ENCODE measurements around the gene RPS6KA2.
"Not testable (repeated sequence)": the region's sequence is repeated elsewhere in the genome, so short reads cannot be mapped to it uniquely, and the experiment has no call there.

The RPS6KA2 gene

DNA sequence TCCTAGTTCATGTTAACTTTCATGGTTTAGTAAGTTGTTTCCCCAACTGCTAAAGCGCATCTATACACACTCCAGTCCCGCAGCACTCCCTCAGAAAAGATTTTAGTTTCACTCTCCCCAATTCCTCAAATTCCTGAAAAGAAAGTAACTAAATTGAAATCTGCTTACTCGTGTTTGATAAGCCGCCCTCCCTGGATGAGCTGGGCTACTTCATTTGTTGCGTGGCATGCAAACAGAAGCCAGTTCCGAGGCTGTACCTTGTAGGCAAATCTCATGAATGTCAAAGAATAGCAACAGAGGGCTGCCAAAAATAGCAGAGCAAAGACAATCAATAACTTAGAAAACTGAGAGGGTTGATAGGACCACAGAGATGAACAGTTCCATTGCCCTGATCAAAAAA, 261.2 kb downstream of the RPS6KA2 start:
- Histone ChIP-seq H3K27ac (peak overlapping the region; percentile 9 to 36), H3K36me3 (peaks cover 0 to 24% (median 4%) of the 10 kb centered on the region in 3 donors), H3K4me3 (no peak overlapping the region), H3K27me3 (no peaks in the 10 kb centered on the region), H3K9me3 (no peaks in the 10 kb centered on the region), H3K4me1 (peaks cover 0 to 29% (median 10%) of the 10 kb centered on the region in 4 donors)
- intact Hi-C loops (cut with DNase I; ENCODE audit: low total_unique reads), result no loop called here
- TF ChIP-seq, protein P1, sequence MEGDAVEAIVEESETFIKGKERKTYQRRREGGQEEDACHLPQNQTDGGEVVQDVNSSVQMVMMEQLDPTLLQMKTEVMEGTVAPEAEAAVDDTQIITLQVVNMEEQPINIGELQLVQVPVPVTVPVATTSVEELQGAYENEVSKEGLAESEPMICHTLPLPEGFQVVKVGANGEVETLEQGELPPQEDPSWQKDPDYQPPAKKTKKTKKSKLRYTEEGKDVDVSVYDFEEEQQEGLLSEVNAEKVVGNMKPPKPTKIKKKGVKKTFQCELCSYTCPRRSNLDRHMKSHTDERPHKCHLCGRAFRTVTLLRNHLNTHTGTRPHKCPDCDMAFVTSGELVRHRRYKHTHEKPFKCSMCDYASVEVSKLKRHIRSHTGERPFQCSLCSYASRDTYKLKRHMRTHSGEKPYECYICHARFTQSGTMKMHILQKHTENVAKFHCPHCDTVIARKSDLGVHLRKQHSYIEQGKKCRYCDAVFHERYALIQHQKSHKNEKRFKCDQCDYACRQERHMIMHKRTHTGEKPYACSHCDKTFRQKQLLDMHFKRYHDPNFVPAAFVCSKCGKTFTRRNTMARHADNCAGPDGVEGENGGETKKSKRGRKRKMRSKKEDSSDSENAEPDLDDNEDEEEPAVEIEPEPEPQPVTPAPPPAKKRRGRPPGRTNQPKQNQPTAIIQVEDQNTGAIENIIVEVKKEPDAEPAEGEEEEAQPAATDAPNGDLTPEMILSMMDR (IDR thresholded peaks at IDR 0.05), result no peak
- no peak for DNase-seq

DNA sequence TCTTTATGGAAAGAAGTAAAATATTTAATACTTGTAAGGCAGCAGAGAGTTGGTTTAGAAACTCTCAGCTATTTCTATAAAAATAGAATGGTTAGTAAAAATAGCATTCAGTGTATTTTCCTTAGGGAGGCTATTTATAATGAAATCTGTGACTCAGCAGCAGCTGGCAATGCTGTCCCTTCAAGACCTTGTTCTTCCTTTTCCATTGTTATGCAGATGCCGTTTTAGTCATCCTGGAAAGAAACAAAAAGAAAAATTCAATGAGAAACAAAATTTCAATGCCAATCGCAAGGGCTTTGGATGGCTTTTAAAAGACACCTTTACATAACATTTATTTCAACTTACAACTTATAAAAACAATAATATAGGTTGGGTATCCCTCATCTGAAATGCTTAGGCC, 261.8 kb downstream of the RPS6KA2 start:
- TF ChIP-seq, protein P1 (IDR thresholded peaks at IDR 0.05), result no peak
- peaks cover 0 to 24% (median 4%) of the 10 kb centered on the region in 3 donors for H3K36me3 ChIP-seq
- no peaks in the 10 kb centered on the region for H3K27me3 ChIP-seq
- no peak for DNase-seq
- H3K4me3 ChIP-seq, result peak overlapping the region in 1 of 2 donors; percentile 7
- peaks cover 0 to 33% (median 12%) of the 10 kb centered on the region in 4 donors for H3K4me1 ChIP-seq
- no peaks in the 10 kb centered on the region for H3K9me3 ChIP-seq
- intact Hi-C loops (cut with DNase I; ENCODE audit: low total_unique reads), result no loop called here
- peak overlapping the region; percentile 65 to 68 for H3K27ac ChIP-seq

DNA sequence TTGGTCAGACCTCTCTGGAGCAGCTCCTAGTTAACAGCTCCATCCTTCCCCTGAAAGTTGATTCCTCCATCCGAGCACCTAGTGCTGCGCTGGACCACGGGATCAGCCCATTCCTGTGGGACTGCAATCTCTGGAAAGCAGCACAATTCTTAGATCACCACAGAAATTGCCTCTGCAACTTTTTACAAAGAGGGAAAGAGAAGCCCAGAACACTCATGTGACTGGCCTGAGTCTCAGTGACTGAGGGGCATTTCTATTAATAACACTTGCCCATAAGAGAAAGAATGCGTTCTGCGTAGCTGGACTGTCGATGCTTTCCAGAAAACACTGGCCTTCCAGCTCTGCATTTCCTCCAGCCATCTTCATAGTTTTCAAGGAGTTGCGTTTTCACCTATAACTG, 262.6 kb downstream of the RPS6KA2 start:
- H3K36me3 ChIP-seq, result peaks cover 0 to 24% (median 0%) of the 10 kb centered on the region in 3 donors
- no peaks in the 10 kb centered on the region for H3K9me3 ChIP-seq
- peak overlapping the region in 1 of 2 donors; percentile 7 for H3K4me3 ChIP-seq
- peaks cover 0 to 33% (median 12%) of the 10 kb centered on the region in 4 donors for H3K4me1 ChIP-seq
- H3K27ac ChIP-seq, result peak overlapping the region; percentile 65 to 68
- no peaks in the 10 kb centered on the region for H3K27me3 ChIP-seq
- TF ChIP-seq, protein P1 (IDR thresholded peaks at IDR 0.05), result no peak
- intact Hi-C loops (cut with DNase I; ENCODE audit: low total_unique reads), result no loop called here
- peak in 1 of 2 donors; percentile 71 for DNase-seq

DNA sequence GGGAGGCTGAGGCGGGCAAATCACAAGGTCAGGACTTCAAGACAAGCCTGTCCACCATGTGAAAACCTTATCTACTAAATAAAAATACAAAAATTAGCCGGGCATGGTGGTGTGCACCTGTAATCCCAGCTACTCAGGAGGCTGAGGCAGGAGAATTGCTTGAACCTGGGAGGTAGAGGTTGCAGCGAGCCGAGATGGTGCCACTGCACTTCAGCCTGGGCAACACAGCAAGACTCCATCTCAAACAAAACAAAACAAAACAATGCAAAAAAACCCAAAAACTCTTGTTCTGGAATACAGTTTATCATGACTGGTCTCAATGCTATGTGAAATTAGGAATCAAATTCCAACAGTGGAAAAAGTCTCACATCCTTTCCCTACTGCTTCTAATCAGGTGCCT, 264.6 kb downstream of the RPS6KA2 start:
- H3K9me3 ChIP-seq; DNase-seq; H3K4me3 ChIP-seq; H3K27me3 ChIP-seq; H3K27ac ChIP-seq; intact Hi-C loops (cut with DNase I; ENCODE audit: low total_unique reads): not testable (repeated sequence)
- Histone ChIP-seq H3K36me3 (peaks cover 0 to 12% (median 0%) of the 10 kb centered on the region in 3 donors), H3K4me1 (peaks cover 0 to 33% (median 12%) of the 10 kb centered on the region in 4 donors)

DNA sequence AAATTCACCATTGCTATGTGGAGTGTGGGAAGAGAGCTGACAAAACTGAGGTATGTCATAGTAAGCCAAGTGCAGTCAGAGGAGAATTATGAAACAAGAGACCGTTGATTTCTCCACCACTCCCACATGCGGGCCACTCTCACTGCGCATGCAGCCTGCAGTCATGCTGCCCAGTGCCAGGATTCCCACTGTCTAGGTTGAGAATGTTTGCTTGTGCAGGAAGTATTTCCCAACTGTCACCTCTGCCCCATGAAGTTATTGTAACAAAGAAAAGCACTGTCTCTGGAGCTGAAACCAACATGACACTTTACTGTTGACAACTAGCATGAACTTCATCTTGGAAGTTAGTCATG, 266.0 kb downstream of the RPS6KA2 start:
- H3K27ac ChIP-seq, result no peak overlapping the region
- TF ChIP-seq, protein P1 (IDR thresholded peaks at IDR 0.05), result no peak
- peaks cover 0 to 12% (median 0%) of the 10 kb centered on the region in 3 donors for H3K36me3 ChIP-seq
- no peaks in the 10 kb centered on the region for H3K9me3 ChIP-seq
- intact Hi-C loops (cut with DNase I; ENCODE audit: low total_unique reads), result no loop called here
- H3K4me3 ChIP-seq, result no peak overlapping the region
- H3K4me1 ChIP-seq, result peaks cover 0 to 32% (median 12%) of the 10 kb centered on the region in 4 donors
- no peaks in the 10 kb centered on the region for H3K27me3 ChIP-seq
- no peak for DNase-seq

DNA sequence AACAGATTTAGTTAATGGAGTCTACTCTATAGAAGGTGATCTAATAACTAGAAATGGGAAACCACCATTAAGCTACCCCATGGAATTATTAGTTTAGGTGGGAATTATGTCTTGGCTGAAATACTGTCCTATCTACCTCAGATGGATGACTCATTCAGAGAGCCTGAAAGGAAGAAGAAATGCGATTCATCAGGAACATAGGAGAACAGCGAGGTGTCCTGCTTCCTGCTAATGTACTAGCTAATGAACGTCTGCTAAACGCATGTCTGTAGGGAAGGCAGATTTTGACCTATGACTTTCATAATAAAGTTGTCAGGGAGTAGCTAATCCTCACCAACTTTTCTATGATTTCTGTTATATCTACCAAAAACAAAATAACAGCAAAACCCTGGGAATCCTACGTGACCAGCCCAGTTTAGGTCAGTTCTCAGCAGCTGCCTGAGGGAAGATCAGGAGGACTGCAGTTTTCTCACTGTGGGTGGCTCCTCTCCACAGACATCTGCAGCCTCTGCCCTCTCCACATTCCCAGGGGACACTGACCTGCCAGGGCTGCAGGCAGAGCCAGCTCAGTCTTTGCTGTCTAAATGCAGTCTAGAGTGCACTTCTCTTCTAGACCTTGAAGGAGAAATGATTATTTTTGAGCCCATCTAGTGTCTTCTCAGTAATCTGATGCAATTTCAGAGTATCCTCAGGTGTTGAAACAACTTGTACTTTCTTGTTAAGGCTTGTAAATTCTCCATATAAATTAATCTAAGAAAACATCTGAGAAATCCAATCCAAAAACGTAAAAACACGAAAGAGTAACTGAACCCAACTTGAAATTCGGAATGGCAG, 266.6 kb downstream of the RPS6KA2 start:
- Histone ChIP-seq H3K36me3 (peaks cover 0 to 12% (median 0%) of the 10 kb centered on the region in 3 donors), H3K9me3 (no peaks in the 10 kb centered on the region), H3K27ac (no peak overlapping the region), H3K4me1 (peaks cover 0 to 26% (median 10%) of the 10 kb centered on the region in 4 donors), H3K4me3 (no peak overlapping the region), H3K27me3 (peaks cover 0 to 2% of the 10 kb centered on the region in 2 donors)
- intact Hi-C loops (cut with DNase I; ENCODE audit: low total_unique reads), result no loop called here
- TF ChIP-seq, protein P1 (IDR thresholded peaks at IDR 0.05), result no peak
- DNase-seq, result no peak
